ENCODE results near the gene MCOLN2. TPM values are rescaled to one million over a fixed set of nuclear protein-coding genes. Genes with fewer than 3 reads are reported as not detected.

MCOLN2 gene
- total and polyA plus RNA-seq, 2 of the 8 experiments (the other 6 are each of a cell fraction or from before 2014, with no cell fraction given): 1.7 to 6.1 TPM

GRCh38 chr1:84968101-84968500 lies 28.8 kb downstream of the MCOLN2 start:
- Histone ChIP-seq H3K9ac (replicated peaks in 1 of 4; ENCODE audit: extremely low read depth in 1 of 4, low read depth in 3 of 4, low read length in 3 of 4) (no peak overlapping the region), H3K36me3 (ENCODE audit: control insufficient read depth in 2 of 4, insufficient read depth in 4 of 4, low read length in 3 of 4) (no peaks in the 10 kb centered on the region), H3K4me1 (replicated peaks in 1 of 4; ENCODE audit: control insufficient read depth in 3 of 4, insufficient read depth in 4 of 4, low read length in 3 of 4) (no peaks in the 10 kb centered on the region), H3K27ac (ENCODE audit: low read depth, low read length) (no peak overlapping the region), H3K79me2 (ENCODE audit: control insufficient read depth in 1 of 2, insufficient read depth in 2 of 2, low read length in 2 of 2) (no peaks in the 10 kb centered on the region), H3K9me3 (ENCODE audit: insufficient read depth in 2 of 2, low read depth in 1 of 2, low read length in 1 of 2) (no peaks in the 10 kb centered on the region; a peak in 1 of 4 replicates), H4K8ac (ENCODE audit: extremely low read depth, insufficient read depth, low read length) (no peak overlapping the region), H3K18ac (ENCODE audit: extremely low read depth, low read length) (no peak overlapping the region), H3K56ac (replicated peaks; ENCODE audit: insufficient read length, low read depth, low read length) (no peak overlapping the region), H4K5ac (ENCODE audit: insufficient read length, low read depth, low read length) (no peak overlapping the region), H3K14ac (ENCODE audit: insufficient read length) (no peak overlapping the region), H3K4me3 (ENCODE audit: extremely low read depth in 1 of 4, insufficient read depth in 2 of 4, low read depth in 3 of 4, low read length in 4 of 4) (no peak overlapping the region), H2BK15ac (ENCODE audit: low read length) (no peak overlapping the region), H2AK5ac (ENCODE audit: low read depth, low read length) (no peak overlapping the region), H2BK5ac (ENCODE audit: low read depth, low read length) (no peak overlapping the region), H3K79me1 (ENCODE audit: low read depth, low read length) (no peaks in the 10 kb centered on the region), H3K4ac (replicated peaks; ENCODE audit: insufficient read length, low read depth, low read length) (no peak overlapping the region), H3K23ac (ENCODE audit: insufficient read length) (no peak overlapping the region), H3K23me2 (ENCODE audit: low read depth, low read length) (no peaks in the 10 kb centered on the region), H3K27me3 (replicated peaks in 1 of 4; ENCODE audit: control insufficient read depth in 3 of 4, extremely low read depth in 1 of 4, insufficient read depth in 3 of 4, low read length in 3 of 4) (no peaks in the 10 kb centered on the region), H2BK12ac (ENCODE audit: low read depth, low read length) (no peak overlapping the region), H2AFZ (ENCODE audit: low read length) (no peak overlapping the region), H3K4me2 (ENCODE audit: insufficient read depth in 1 of 2, low read depth in 2 of 2, low read length in 2 of 2) (no peak overlapping the region), H2BK20ac (ENCODE audit: low read length) (no peak overlapping the region), H4K20me1 (replicated peaks in 1 of 2; ENCODE audit: control insufficient read depth in 1 of 2, insufficient read depth in 2 of 2, low read length in 2 of 2) (no peaks in the 10 kb centered on the region), H2BK120ac (replicated peaks; ENCODE audit: low read depth, low read length) (no peak overlapping the region), H4K91ac (replicated peaks; ENCODE audit: insufficient read length, low read length) (no peak overlapping the region)
- no peak for TF ChIP-seq SIX5 (IDR thresholded peaks at IDR 0.05; ENCODE audit: low read depth, low read length)
- no peak for TF ChIP-seq CREB1 (IDR thresholded peaks at IDR 0.05)
- no peak for TF ChIP-seq HDAC6 (IDR thresholded peaks at IDR 0.05; ENCODE audit: low read depth, low read length)
- TF ChIP-seq POLR2AphosphoS5 (IDR thresholded peaks at IDR 0.05; ENCODE audit: low read depth, low read length): no peak
- TF ChIP-seq SP1 (IDR thresholded peaks at IDR 0.05; ENCODE audit: low read depth, low read length): no peak
- DNase-seq (ENCODE audit: low read depth in 1 of 2, low spot score in 2 of 2): no peak
- POLR2A ChIA-PET (ENCODE audit: partially characterized antibody): no interaction called here
- CTCF ChIA-PET (ENCODE audit: partially characterized antibody): interaction anchor here (1.1 kb wide), 1 partner anchor 24 kb away, joined by 5 read pairs; no protein-coding TSS in a partner anchor
- FAIRE-seq: no peak
- 81% methylated on average over 1 of the region's 1 CpG; no CpG with 5 or more reads in 1 of the 2 experiments for WGBS, 2 experiments (ENCODE audit: extremely low coverage in 1 of 2, insufficient coverage in 1 of 2, insufficient read length in 1 of 2, insufficient replicate concordance in 2 of 2, low coverage in 1 of 2, low lambda C conversion rate in 2 of 2, missing lambda C conversion rate in 1 of 2)

Measured in H1 (cell line).